ENCODE data around the gene CD19. TPM values are rescaled to one million over a fixed set of nuclear protein-coding genes. Genes with fewer than 3 reads are reported as not detected.

Gene CD19
- total RNA-seq, 3 donors from 2014 or later, result not detected

DNA sequence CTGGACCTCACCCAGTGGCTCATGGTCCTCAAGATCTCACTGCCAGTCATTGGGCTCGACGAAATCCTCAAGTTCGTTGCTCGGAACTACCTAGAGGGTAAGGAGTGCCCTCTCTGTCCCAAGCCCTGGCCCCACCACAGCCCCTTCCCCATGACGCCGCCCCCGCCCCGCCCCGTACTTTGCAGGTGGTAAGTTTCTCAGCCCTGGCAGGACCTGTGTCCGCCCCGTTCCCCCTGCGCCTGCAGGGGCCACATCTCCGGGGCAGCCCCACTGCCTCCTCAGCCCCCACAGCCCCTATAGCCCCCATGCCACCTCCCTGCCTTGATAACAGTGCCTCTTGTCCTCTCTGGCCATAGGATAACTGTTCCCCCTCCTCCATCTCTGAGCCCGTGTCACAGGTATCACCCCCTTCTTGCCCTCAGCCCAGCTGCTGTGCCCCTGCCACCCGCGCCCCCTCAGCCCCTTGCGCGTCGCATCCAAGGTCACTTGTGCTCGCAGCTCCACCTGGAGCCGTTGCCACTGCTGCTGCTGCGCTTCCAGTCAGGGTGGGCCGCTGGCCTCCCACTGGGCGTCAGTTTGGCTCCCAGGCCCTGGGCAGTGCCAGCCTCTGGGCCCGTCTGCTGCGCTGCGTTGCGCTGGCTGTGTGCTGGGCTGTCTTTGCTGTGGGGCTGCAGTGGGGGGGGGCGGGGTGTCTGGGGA lies 28.3 kb upstream of the CD19 start:
- TF ChIP-seq POLR2AphosphoS5 (IDR thresholded peaks at IDR 0.05) (no peak), POLR2A (IDR thresholded peaks at IDR 0.05) (no peak)
- TF ChIP-seq, protein P1, sequence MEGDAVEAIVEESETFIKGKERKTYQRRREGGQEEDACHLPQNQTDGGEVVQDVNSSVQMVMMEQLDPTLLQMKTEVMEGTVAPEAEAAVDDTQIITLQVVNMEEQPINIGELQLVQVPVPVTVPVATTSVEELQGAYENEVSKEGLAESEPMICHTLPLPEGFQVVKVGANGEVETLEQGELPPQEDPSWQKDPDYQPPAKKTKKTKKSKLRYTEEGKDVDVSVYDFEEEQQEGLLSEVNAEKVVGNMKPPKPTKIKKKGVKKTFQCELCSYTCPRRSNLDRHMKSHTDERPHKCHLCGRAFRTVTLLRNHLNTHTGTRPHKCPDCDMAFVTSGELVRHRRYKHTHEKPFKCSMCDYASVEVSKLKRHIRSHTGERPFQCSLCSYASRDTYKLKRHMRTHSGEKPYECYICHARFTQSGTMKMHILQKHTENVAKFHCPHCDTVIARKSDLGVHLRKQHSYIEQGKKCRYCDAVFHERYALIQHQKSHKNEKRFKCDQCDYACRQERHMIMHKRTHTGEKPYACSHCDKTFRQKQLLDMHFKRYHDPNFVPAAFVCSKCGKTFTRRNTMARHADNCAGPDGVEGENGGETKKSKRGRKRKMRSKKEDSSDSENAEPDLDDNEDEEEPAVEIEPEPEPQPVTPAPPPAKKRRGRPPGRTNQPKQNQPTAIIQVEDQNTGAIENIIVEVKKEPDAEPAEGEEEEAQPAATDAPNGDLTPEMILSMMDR (IDR thresholded peaks at IDR 0.05), result no peak
- H3K27me3 ChIP-seq, result no peaks in the 10 kb centered on the region
- no peaks in the 10 kb centered on the region for H3K4me1 ChIP-seq
- peaks cover 4% of the 10 kb centered on the region for H3K36me3 ChIP-seq
- H3K9me3 ChIP-seq, result no peaks in the 10 kb centered on the region
- H3K4me3 ChIP-seq, result no peak overlapping the region
- no peak for DNase-seq (ENCODE audit: low spot score in 2 of 2)
- intact Hi-C loops (cut with DNase I; ENCODE audit: low total_unique reads), result no loop called here
- H3K27ac ChIP-seq, result no peak overlapping the region

DNA sequence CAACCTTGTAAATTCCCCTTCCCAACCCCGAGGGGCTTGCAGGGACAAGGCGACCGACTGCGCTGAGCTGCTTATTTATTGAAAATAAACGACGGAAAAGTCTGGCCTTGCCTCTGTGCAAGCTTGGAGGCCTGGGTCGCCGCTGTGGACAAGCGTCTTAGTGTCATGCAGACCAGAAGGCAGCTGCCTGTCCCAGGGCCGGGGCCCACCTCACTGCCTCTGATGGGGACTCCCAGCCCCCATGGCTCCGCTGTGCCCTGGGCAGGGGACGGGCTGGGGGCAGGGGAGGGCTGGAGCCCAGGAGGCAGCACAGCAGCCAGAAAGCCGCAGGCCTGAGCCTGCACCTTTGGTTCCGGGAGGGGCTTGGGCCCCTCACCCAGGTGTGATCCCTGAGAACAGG lies 27.4 kb upstream of the CD19 start:
- no peak for TF ChIP-seq POLR2AphosphoS5 (IDR thresholded peaks at IDR 0.05)
- TF ChIP-seq, protein P1 (IDR thresholded peaks at IDR 0.05), result no peak
- TF ChIP-seq POLR2A (IDR thresholded peaks at IDR 0.05), result no peak
- Histone ChIP-seq H3K36me3 (peaks cover 4% of the 10 kb centered on the region), H3K27ac (no peak overlapping the region), H3K4me1 (no peaks in the 10 kb centered on the region), H3K9me3 (no peaks in the 10 kb centered on the region), H3K27me3 (no peaks in the 10 kb centered on the region), H3K4me3 (no peak overlapping the region)
- intact Hi-C loops (cut with DNase I; ENCODE audit: low total_unique reads), result no loop called here
- no peak for DNase-seq (ENCODE audit: low spot score in 2 of 2)

DNA sequence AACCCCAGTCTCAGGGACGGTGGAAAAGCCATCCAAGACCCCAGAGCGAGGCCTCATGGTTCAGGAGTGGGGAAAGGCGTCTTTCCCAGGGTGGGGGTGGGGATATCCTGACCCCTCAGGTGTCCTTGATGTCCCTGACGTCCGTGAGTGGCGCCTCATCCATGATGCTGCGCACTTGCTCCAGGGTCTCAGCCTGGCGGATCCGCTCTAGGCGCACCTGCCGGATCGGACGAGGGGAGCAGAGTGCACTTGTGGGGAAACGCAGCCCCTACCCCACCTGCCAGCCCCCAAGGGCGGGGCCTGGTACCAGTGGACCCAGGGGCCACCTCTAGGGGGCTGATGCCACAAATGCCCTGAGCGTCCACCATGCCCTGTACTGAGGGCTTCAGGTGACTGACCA lies 26.9 kb upstream of the CD19 start:
- no peak for DNase-seq (ENCODE audit: low spot score in 2 of 2)
- H3K4me3 ChIP-seq, result no peak overlapping the region
- intact Hi-C loops (cut with DNase I; ENCODE audit: low total_unique reads), result no loop called here
- TF ChIP-seq, protein P1 (IDR thresholded peaks at IDR 0.05), result no peak
- TF ChIP-seq POLR2A (IDR thresholded peaks at IDR 0.05), result no peak
- TF ChIP-seq POLR2AphosphoS5 (IDR thresholded peaks at IDR 0.05), result no peak
- peaks cover 4% of the 10 kb centered on the region for H3K36me3 ChIP-seq
- no peaks in the 10 kb centered on the region for H3K4me1 ChIP-seq
- H3K27me3 ChIP-seq, result no peaks in the 10 kb centered on the region
- H3K9me3 ChIP-seq, result no peaks in the 10 kb centered on the region
- no peak overlapping the region for H3K27ac ChIP-seq

DNA sequence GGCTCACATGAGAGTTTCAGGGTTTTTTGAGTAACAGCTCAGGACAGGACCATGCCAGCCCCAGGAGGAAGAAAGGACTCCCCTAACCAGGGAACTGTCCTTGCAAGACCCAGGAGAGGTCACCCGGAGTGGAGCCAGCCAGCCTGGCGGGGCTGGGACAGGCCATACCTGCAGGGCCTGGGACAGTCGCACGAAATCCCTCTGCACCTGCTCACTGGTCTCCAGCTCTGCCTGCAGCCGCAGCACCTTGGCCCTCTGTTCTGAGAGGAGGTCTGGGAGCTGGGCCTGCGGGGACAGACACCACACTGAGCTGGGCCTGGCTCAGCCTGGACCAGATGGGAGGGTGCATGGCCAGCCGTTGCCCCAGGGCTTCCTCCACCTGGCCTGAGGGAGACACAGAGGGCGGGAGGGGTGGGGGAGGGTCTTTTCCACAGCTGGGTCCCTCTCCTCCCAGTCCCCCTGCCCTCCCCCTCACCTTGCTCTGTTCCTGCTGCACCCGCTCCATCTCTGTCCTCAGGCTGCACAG lies 26.5 kb upstream of the CD19 start:
- Histone ChIP-seq H3K27ac (no peak overlapping the region), H3K4me3 (no peak overlapping the region), H3K27me3 (no peaks in the 10 kb centered on the region), H3K36me3 (peaks cover 4% of the 10 kb centered on the region), H3K4me1 (no peaks in the 10 kb centered on the region), H3K9me3 (no peaks in the 10 kb centered on the region)
- intact Hi-C loops (cut with DNase I; ENCODE audit: low total_unique reads), result no loop called here
- no peak for DNase-seq (ENCODE audit: low spot score in 2 of 2)
- TF ChIP-seq POLR2A (IDR thresholded peaks at IDR 0.05), result no peak
- TF ChIP-seq, protein P1 (IDR thresholded peaks at IDR 0.05), result no peak
- TF ChIP-seq POLR2AphosphoS5 (IDR thresholded peaks at IDR 0.05), result no peak

DNA sequence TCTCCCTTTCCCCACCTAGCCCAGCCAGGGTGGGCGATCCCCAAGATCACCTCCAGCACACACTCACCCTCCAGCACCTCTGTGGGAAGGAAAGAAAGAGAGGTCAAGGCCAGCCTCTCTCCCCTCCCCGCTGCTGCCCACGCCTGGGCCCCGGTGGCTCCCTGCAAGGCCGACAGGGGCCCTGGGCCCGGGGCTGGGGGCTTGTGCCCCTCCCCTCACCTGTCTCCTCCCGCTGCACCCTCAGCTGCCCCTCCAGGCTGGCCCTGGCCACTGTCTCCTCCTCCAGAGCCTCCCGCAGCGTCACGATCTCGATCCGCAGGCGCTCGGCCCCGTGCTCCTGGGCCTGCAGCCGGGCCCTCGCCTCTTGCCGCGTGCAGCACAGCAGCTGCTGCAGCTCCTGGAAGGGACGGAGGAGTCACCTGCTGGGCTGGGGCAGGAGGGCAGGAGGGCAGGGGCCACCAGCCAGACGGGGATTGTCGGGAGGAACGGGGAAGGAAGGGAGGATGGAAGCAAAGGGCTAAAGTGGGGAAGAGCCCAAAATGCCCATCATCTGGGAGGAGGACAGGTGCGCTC lies 25.9 kb upstream of the CD19 start:
- H3K27me3 ChIP-seq, result no peaks in the 10 kb centered on the region
- no peaks in the 10 kb centered on the region for H3K4me1 ChIP-seq

More for the DNA sequence above, 25.9 kb upstream of the CD19 start:
- intact Hi-C loops (cut with DNase I; ENCODE audit: low total_unique reads), result no loop called here
- DNase-seq (ENCODE audit: low spot score in 2 of 2), result no peak
- Histone ChIP-seq H3K27ac (no peak overlapping the region), H3K9me3 (no peaks in the 10 kb centered on the region), H3K4me3 (no peak overlapping the region), H3K36me3 (peaks cover 4% of the 10 kb centered on the region)
- TF ChIP-seq POLR2A (IDR thresholded peaks at IDR 0.05), result no peak
- no peak for TF ChIP-seq POLR2AphosphoS5 (IDR thresholded peaks at IDR 0.05)
